ENCODE data around the gene CDS2. TPM values are rescaled to one million over a fixed set of nuclear protein-coding genes. Genes with fewer than 3 reads are reported as not detected.

Gene CDS2
- total and polyA plus RNA-seq, 10 of the 15 experiments (the other 5 are each of a cell fraction or from before 2014, with no cell fraction given) = 11.5 to 94.7 (median 23.1) TPM

DNA sequence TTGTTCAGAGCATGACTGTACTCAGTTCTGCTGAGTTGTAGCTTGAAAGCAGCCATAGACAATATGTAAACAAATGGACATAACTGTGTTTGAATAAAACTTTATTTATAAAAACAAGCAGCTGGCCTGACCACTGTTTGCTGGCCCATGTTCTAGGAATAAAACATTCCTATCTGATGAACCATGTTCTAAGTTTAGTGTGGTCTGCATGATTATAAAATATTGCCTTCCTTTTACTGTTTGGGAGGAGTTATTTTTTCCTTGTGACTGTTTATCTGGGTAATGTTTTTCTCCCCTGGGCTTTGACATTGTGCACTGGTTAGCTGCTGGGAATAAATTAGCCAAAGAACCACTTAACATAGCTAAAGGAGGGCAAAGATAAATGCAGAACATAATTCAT is 55.1 kb downstream of the CDS2 start (continued):
- TF ChIP-seq, protein P1, sequence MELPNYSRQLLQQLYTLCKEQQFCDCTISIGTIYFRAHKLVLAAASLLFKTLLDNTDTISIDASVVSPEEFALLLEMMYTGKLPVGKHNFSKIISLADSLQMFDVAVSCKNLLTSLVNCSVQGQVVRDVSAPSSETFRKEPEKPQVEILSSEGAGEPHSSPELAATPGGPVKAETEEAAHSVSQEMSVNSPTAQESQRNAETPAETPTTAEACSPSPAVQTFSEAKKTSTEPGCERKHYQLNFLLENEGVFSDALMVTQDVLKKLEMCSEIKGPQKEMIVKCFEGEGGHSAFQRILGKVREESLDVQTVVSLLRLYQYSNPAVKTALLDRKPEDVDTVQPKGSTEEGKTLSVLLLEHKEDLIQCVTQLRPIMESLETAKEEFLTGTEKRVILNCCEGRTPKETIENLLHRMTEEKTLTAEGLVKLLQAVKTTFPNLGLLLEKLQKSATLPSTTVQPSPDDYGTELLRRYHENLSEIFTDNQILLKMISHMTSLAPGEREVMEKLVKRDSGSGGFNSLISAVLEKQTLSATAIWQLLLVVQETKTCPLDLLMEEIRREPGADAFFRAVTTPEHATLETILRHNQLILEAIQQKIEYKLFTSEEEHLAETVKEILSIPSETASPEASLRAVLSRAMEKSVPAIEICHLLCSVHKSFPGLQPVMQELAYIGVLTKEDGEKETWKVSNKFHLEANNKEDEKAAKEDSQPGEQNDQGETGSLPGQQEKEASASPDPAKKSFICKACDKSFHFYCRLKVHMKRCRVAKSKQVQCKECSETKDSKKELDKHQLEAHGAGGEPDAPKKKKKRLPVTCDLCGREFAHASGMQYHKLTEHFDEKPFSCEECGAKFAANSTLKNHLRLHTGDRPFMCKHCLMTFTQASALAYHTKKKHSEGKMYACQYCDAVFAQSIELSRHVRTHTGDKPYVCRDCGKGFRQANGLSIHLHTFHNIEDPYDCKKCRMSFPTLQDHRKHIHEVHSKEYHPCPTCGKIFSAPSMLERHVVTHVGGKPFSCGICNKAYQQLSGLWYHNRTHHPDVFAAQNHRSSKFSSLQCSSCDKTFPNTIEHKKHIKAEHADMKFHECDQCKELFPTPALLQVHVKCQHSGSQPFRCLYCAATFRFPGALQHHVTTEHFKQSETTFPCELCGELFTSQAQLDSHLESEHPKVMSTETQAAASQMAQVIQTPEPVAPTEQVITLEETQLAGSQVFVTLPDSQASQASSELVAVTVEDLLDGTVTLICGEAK (IDR thresholded peaks at IDR 0.05; ENCODE audit: borderline replicate concordance) = peak; percentile 88

DNA sequence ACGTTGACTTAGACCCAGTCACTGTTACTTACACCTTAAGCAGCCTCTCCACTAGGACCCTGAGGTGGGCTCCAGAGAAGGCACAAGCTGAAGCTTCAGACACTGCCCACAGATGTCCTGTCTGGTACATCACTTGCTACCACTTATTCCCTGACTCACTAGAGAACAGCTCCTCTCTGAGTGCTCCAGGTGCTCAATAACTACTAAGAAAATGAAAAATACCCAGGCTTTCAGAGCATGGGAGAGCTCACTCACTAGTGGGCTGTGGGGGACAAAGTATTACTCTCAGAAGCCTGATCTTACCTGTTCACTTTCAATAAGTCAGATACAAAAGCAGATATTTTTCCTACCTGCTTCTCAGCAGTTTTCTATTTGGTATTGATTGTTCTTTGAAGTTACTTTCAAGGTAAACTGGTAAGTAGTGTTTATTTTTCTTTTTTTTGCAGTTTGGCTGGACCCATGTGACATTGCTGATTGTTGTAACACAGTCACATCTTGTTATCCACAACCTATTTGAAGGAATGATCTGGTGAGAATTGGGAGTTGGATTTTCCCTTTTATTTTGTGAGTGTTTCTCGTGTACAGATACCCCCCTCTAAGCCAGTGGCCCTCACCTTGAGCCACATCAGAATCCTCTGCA is 55.9 kb downstream of the CDS2 start:
- Histone ChIP-seq H3K27ac (ENCODE audit: control insufficient read depth, insufficient read depth) (no peak overlapping the region), H3K27me3 (replicated peaks in 1 of 2; ENCODE audit: control insufficient read depth in 2 of 2, insufficient read depth in 2 of 2, low read length in 1 of 2) (no peaks in the 10 kb centered on the region), H3K36me3 (ENCODE audit: control insufficient read depth in 2 of 2, insufficient read depth in 2 of 2, low read length in 1 of 2) (peaks cover 8 to 13% of the 10 kb centered on the region in 2 experiments), H3K4me1 (ENCODE audit: control insufficient read depth, insufficient read depth, low read length) (no peaks in the 10 kb centered on the region), H4K20me1 (ENCODE audit: control insufficient read depth, insufficient read depth) (no peaks in the 10 kb centered on the region; the same call in 1 of the 2 replicates), H3K4me2 (ENCODE audit: control insufficient read depth, insufficient read depth) (no peak overlapping the region), H3K9ac (ENCODE audit: control insufficient read depth, insufficient read depth, low read length) (no peak overlapping the region), H2AFZ (ENCODE audit: control insufficient read depth, low read depth, low read length) (no peak overlapping the region), H3K4me3 (no peak overlapping the region), H3K79me2 (ENCODE audit: control insufficient read depth, insufficient read depth, low read length) (no peaks in the 10 kb centered on the region), H3K9me3 (replicated peaks; ENCODE audit: control insufficient read depth, insufficient read depth, low read length) (no peaks in the 10 kb centered on the region)
- ChIA-PET CTCF (interaction anchor here (1.2 to 3.7 kb wide), 5 partner anchors 9 to 56 kb away, joined by 3 to 19 read pairs (median 13); partner anchors contain the start of gene CDS2), RAD21 (ENCODE audit: unreplicated experiment) (interaction anchor here (1.5 kb wide), 1 partner anchor 10 kb away, joined by 3 read pairs; no protein-coding TSS in a partner anchor), SMC1A (ENCODE audit: uncharacterized antibody, unreplicated experiment) (interaction anchor here (1.1 to 2.9 kb wide), 3 partner anchors 9 to 56 kb away, joined by 5 to 14 read pairs (median 5); partner anchors contain the start of gene CDS2), POLR2A (interaction anchor here (0.5 kb wide), 1 partner anchor 351 kb away, joined by 3 read pairs; no protein-coding TSS in a partner anchor)
- BruUV-seq (replicated peaks) = no TSS peak
- intact Hi-C loops (cut with micrococcal nuclease; ENCODE audit: unreplicated experiment) = no loop called here
- ATAC-seq = no peak
- no peak for FAIRE-seq
- no peak for DNase-seq (ENCODE audit: low read depth, low spot score)
- in situ Hi-C loops (cut with MboI) = no loop called here
- WGBS (ENCODE audit: insufficient coverage, insufficient replicate concordance, low lambda C conversion rate, missing lambda C conversion rate) = 94% methylated on average over 2 of the region's 2 CpGs
- TF ChIP-seq, protein P2, sequence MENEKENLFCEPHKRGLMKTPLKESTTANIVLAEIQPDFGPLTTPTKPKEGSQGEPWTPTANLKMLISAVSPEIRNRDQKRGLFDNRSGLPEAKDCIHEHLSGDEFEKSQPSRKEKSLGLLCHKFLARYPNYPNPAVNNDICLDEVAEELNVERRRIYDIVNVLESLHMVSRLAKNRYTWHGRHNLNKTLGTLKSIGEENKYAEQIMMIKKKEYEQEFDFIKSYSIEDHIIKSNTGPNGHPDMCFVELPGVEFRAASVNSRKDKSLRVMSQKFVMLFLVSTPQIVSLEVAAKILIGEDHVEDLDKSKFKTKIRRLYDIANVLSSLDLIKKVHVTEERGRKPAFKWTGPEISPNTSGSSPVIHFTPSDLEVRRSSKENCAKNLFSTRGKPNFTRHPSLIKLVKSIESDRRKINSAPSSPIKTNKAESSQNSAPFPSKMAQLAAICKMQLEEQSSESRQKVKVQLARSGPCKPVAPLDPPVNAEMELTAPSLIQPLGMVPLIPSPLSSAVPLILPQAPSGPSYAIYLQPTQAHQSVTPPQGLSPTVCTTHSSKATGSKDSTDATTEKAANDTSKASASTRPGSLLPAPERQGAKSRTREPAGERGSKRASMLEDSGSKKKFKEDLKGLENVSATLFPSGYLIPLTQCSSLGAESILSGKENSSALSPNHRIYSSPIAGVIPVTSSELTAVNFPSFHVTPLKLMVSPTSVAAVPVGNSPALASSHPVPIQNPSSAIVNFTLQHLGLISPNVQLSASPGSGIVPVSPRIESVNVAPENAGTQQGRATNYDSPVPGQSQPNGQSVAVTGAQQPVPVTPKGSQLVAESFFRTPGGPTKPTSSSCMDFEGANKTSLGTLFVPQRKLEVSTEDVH (IDR thresholded peaks at IDR 0.05; ENCODE audit: low read depth, partially characterized antibody) = no peak
- TF ChIP-seq HDGF (IDR thresholded peaks at IDR 0.05) (no peak), BCL11A (IDR thresholded peaks at IDR 0.05; ENCODE audit: low read depth, low read length) (no peak), BRCA1 (IDR thresholded peaks at IDR 0.05; ENCODE audit: low read depth, low read length) (no peak), TAF1 (IDR thresholded peaks at IDR 0.05; ENCODE audit: borderline replicate concordance, low read depth, low read length) (no peak)
- TF ChIP-seq, protein P3, sequence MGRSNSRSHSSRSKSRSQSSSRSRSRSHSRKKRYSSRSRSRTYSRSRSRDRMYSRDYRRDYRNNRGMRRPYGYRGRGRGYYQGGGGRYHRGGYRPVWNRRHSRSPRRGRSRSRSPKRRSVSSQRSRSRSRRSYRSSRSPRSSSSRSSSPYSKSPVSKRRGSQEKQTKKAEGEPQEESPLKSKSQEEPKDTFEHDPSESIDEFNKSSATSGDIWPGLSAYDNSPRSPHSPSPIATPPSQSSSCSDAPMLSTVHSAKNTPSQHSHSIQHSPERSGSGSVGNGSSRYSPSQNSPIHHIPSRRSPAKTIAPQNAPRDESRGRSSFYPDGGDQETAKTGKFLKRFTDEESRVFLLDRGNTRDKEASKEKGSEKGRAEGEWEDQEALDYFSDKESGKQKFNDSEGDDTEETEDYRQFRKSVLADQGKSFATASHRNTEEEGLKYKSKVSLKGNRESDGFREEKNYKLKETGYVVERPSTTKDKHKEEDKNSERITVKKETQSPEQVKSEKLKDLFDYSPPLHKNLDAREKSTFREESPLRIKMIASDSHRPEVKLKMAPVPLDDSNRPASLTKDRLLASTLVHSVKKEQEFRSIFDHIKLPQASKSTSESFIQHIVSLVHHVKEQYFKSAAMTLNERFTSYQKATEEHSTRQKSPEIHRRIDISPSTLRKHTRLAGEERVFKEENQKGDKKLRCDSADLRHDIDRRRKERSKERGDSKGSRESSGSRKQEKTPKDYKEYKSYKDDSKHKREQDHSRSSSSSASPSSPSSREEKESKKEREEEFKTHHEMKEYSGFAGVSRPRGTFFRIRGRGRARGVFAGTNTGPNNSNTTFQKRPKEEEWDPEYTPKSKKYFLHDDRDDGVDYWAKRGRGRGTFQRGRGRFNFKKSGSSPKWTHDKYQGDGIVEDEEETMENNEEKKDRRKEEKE (IDR thresholded peaks at IDR 0.05) = no peak
- TF ChIP-seq, protein P4, sequence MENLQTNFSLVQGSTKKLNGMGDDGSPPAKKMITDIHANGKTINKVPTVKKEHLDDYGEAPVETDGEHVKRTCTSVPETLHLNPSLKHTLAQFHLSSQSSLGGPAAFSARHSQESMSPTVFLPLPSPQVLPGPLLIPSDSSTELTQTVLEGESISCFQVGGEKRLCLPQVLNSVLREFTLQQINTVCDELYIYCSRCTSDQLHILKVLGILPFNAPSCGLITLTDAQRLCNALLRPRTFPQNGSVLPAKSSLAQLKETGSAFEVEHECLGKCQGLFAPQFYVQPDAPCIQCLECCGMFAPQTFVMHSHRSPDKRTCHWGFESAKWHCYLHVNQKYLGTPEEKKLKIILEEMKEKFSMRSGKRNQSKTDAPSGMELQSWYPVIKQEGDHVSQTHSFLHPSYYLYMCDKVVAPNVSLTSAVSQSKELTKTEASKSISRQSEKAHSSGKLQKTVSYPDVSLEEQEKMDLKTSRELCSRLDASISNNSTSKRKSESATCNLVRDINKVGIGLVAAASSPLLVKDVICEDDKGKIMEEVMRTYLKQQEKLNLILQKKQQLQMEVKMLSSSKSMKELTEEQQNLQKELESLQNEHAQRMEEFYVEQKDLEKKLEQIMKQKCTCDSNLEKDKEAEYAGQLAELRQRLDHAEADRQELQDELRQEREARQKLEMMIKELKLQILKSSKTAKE (IDR thresholded peaks at IDR 0.05; ENCODE audit: low read depth, poor library complexity, severe bottlenecking) = no peak

Measured in GM12878 (cell line).